HK-2 (cell line): Measurements from ENCODE around the gene WASF1.
"Not testable (repeated sequence)": the region's sequence is repeated elsewhere in the genome, so short reads cannot be mapped to it uniquely, and the experiment has no call there.

Experiments
- DNase-seq: peaks from one replicate; pipeline ENCODE4 v3.0.0-alpha.2; 2018; ENCODE audit not compliant: unreplicated experiment

Gene WASF1

GRCh38 chr6:110173506-110174132 lies 5.9 kb downstream of the WASF1 start:
- no peak for DNase-seq

- no peak for DNase-seq
Measured at GRCh38 chr6:110170081-110170480, 9.4 kb downstream of the WASF1 start.

GRCh38 chr6:110158479-110158878 lies 21.0 kb downstream of the WASF1 start:
- DNase-seq: no peak

- no peak for DNase-seq
Measured at GRCh38 chr6:110147870-110148269, 31.6 kb downstream of the WASF1 start.

GRCh38 chr6:110140650-110141049 lies 38.8 kb downstream of the WASF1 start:
- no peak for DNase-seq

- no peak for DNase-seq
Measured at GRCh38 chr6:110139052-110139451, 40.4 kb downstream of the WASF1 start.

GRCh38 chr6:110137924-110138887 lies 41.3 kb downstream of the WASF1 start:
- DNase-seq: no peak

GRCh38 chr6:110130362-110130761 lies 49.1 kb downstream of the WASF1 start:
- DNase-seq: no peak

GRCh38 chr6:110128418-110128817 lies 51.1 kb downstream of the WASF1 start:
- no peak for DNase-seq

- no peak for DNase-seq
Measured at GRCh38 chr6:110125361-110125760, 54.1 kb downstream of the WASF1 start.

GRCh38 chr6:110121655-110122054 lies 57.8 kb downstream of the WASF1 start:
- not testable (repeated sequence) for DNase-seq

- DNase-seq: no peak
Measured at GRCh38 chr6:110116258-110116657, 63.2 kb downstream of the WASF1 start.

- DNase-seq: no peak
Measured at GRCh38 chr6:110114004-110114403, 65.5 kb downstream of the WASF1 start.

- DNase-seq: no peak
Measured at GRCh38 chr6:110105296-110105695, 74.2 kb downstream of the WASF1 start.

GRCh38 chr6:110103260-110103659 lies 76.2 kb downstream of the WASF1 start:
- DNase-seq: no peak

GRCh38 chr6:110102411-110102810 lies 77.1 kb downstream of the WASF1 start:
- no peak for DNase-seq

GRCh38 chr6:110101885-110102284 lies 77.6 kb downstream of the WASF1 start:
- DNase-seq: no peak

- no peak for DNase-seq
Measured at GRCh38 chr6:110098511-110099116, 80.9 kb downstream of the WASF1 start.

GRCh38 chr6:110097443-110097842 lies 82.0 kb downstream of the WASF1 start:
- no peak for DNase-seq

GRCh38 chr6:110095935-110096334 lies 83.5 kb downstream of the WASF1 start:
- DNase-seq: no peak

GRCh38 chr6:110095101-110095500 lies 84.4 kb downstream of the WASF1 start:
- no peak for DNase-seq

GRCh38 chr6:110093981-110094380 lies 85.5 kb downstream of the WASF1 start:
- no peak for DNase-seq

- no peak for DNase-seq
Measured at GRCh38 chr6:110090876-110091275, 88.6 kb downstream of the WASF1 start.
